ENCODE data around the gene MAST4.

GRCh38 chr5:66747607-66748006, 151.4 kb downstream of the MAST4 start:
- TF ChIP-seq CTCF (conservative IDR thresholded peaks at IDR 0.05 in 1 of 2, IDR thresholded peaks at IDR 0.05 in 1 of 2; ENCODE audit: low read depth in 1 of 2, low read length in 2 of 2) (no peak), EZH2 (IDR thresholded peaks at IDR 0.05; ENCODE audit: low read length, missing control alignments) (no peak)

Measured in fibroblast of lung (primary cell).